Transverse colon (tissue), 4 donors: ENCODE results near the gene PYGB. TPM values are rescaled to one million over a fixed set of nuclear protein-coding genes. Genes with fewer than 3 reads are reported as not detected.

Experiments
- DNase-seq: peaks from one replicate; pipeline ENCODE4 v3.0.0-alpha.2; 2019
- H3K27ac ChIP-seq, 4 donors: fragments of 200-600 bp; sonication (generic); 2 replicates each; pipeline ENCODE4 v1.5.1; 2016 to 2018; ENCODE audit warnings: inconsistent platforms in 4 of 4
- H3K27me3 ChIP-seq: fragments of 200-600 bp; sonication (generic); 2 replicates; pipeline ENCODE4 v1.5.1; 2017; ENCODE audit warnings: inconsistent platforms
- H3K36me3 ChIP-seq, 4 donors: fragments of 200-600 bp; sonication (generic); 2 replicates each; pipeline ENCODE4 v1.5.1; 2017 to 2019; ENCODE audit warnings: inconsistent platforms in 4 of 4
- H3K4me1 ChIP-seq, 4 donors: fragments of 200-600 bp; sonication (generic); 2 replicates each; pipeline ENCODE4 v1.5.1; 2017 to 2020; ENCODE audit warnings: inconsistent platforms in 4 of 4
- H3K4me3 ChIP-seq, 4 donors: fragments of 200-600 bp; sonication (generic); 1 replicate in 1 of 4; 2 replicates in 3 of 4; pipeline versions ENCODE4 v1.5.1 to v1.6.1; 2017 to 2019; ENCODE audit warnings: inconsistent platforms in 4 of 4
- H3K9me3 ChIP-seq, 2 donors: fragments of 200-600 bp; sonication (generic); 2 replicates each; pipeline ENCODE4 v1.5.1; 2017 to 2019; ENCODE audit warnings: inconsistent platforms in 2 of 2
- EP300 ChIP-seq: sonication (generic); formaldehyde crosslinking; IDR thresholded peaks from one replicate; pipeline ENCODE4 v1.6.1; 2017; ENCODE audit warnings: antibody characterized with exemption, low read depth
- POLR2A ChIP-seq: fragments of 450-650 bp; IDR thresholded peaks from one replicate; pipeline ENCODE4 v1.6.1; 2016; ENCODE audit warnings: antibody characterized with exemption, mild to moderate bottlenecking, moderate library complexity
- POLR2AphosphoS5 ChIP-seq, 3 donors: sonication (generic); formaldehyde crosslinking; IDR thresholded peaks; one replicate each; pipeline ENCODE4 v1.6.1; 2016; ENCODE audit warnings: antibody characterized with exemption in 3 of 3
- WGBS, 2 donors: methylation state at CpG; one replicate each; pipeline ENCODE4 v1.1.5; 2018; ENCODE audit warnings: low coverage in 1 of 2; 5-methylcytosine and 5-hydroxymethylcytosine counted together
- in situ Hi-C, 4 donors: fragments of 200-750 bp; cut with MboI; loops; one replicate each; pipeline versions ENCODE4 v1.15.0 to v1.15.1; 2017; ENCODE audit warnings: low sequenced_read_pairs in 3 of 4, low pct_ligation_motif_present in 1 of 4, low pct_unique_long_range_greater_than_20kb in 1 of 4
- intact Hi-C: fragments of 100-400 bp; cut with DNase I; formaldehyde crosslinking; loops from one replicate; pipeline ENCODE4 v1.15.1; 2023; ENCODE audit warnings: low total_unique reads
- total RNA-seq, 4 donors: library from RNA; depleted of rRNA; stranded (reverse); fragments of >200 nt; gene quantifications; one replicate each; pipeline ENCODE4 v1.1.0, GENCODE V29; 2016
- TF ChIP-seq, protein P1 (sequence below), 5 experiments: fragments of 200-600 bp in 3 of 5; fragments of 450-650 bp in 2 of 5; sonication (generic) in 3 of 5; IDR thresholded peaks; 1 replicate in 2 of 5; 2 replicates in 3 of 5; pipeline ENCODE4 v1.5.1; 2016 to 2017; ENCODE audit warnings: antibody characterized with exemption in 5 of 5, inconsistent platforms in 3 of 5, mild to moderate bottlenecking in 2 of 5, moderate library complexity in 1 of 5

Gene PYGB
- total RNA-seq, 4 donors from 2014 or later, result 195 to 554 (median 359) TPM

DNA sequence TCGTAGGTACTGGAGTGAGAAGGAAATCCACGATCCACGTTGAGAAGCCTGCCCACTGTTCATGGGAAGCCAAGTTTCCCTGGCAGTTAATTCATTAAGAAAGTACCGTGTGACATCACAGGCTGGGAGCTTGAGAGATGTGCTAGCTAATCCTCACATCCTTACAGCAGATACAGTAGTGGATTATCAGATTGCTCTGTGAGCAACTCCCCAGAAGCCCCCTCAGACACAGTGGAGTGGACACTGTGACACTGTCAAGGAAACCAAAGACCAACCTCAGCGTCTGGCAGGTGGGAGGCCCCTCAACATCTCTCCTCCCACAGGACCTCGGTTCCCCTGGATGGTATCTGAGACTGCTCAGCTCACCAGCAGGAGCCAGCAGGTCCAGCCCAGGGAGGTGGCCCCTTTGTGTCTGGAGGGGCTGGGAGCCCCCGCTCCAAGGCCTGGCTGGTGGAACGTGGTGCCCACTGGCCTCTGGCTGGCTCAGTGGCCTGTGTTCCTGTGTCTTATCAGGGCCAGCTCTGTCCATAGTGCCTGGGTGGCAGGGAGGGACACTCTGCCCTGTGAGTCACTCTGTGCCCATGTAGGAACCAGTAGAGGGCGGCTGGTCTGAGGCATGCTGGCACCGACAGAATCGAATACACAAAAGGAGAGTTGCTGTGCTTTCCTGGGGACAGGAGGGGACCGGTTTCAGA, 7.2 kb downstream of the PYGB start:
- Histone ChIP-seq H3K9me3 (no peaks in the 10 kb centered on the region), H3K27me3 (no peaks in the 10 kb centered on the region), H3K4me1 (peaks cover 52 to 92% (median 75%) of the 10 kb centered on the region in 4 donors), H3K36me3 (no peaks in the 10 kb centered on the region), H3K4me3 (no peak overlapping the region), H3K27ac (peak overlapping the region; percentile 61 to 97 (median 80))
- TF ChIP-seq, protein P1, sequence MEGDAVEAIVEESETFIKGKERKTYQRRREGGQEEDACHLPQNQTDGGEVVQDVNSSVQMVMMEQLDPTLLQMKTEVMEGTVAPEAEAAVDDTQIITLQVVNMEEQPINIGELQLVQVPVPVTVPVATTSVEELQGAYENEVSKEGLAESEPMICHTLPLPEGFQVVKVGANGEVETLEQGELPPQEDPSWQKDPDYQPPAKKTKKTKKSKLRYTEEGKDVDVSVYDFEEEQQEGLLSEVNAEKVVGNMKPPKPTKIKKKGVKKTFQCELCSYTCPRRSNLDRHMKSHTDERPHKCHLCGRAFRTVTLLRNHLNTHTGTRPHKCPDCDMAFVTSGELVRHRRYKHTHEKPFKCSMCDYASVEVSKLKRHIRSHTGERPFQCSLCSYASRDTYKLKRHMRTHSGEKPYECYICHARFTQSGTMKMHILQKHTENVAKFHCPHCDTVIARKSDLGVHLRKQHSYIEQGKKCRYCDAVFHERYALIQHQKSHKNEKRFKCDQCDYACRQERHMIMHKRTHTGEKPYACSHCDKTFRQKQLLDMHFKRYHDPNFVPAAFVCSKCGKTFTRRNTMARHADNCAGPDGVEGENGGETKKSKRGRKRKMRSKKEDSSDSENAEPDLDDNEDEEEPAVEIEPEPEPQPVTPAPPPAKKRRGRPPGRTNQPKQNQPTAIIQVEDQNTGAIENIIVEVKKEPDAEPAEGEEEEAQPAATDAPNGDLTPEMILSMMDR (IDR thresholded peaks at IDR 0.05), result peak in 2 of 5 experiments; percentile 15 to 40
- peak; percentile 61 for TF ChIP-seq POLR2A
- peak in 2 of 3 donors; percentile 61 to 70 for TF ChIP-seq POLR2AphosphoS5 (IDR thresholded peaks at IDR 0.05)
- TF ChIP-seq EP300, result no peak
- intact Hi-C loops, result no loop called here
- 61 to 76% methylated on average over 3 to 11 of the region's 12 CpGs for WGBS, 2 donors
- in situ Hi-C loops, result no loop called here
- peak; percentile 76 for DNase-seq

DNA sequence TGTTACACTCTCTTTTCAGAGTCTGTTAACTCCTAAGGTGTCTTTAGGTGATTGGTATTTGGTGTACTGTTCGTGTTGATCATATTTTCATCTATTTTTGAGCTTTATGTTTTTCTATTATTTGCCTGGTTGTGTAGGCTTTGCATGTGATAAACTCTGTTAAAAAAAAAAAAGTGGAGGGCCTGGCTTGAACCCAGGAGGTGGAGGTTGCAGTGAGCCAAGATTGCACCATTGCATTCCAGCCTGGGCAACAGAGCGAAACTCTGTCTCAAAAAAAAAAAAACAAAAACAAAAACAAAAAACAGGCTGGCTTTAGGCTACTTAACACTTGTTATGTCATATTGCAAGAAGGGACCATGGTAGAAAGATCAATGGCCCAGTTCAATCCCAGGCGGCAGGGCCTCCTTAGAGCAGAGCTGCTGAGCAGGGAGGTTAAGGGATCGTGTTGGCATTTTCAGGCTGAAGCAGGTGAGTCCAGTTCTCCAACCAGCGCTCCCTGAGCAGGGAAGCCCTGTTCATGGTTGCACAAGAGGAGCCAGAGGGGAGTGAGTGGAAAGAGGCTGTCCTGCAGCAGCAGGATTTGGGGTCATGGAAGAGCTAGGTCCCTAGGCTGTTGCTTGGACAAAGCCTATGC, 8.5 kb downstream of the PYGB start:
- H3K4me3 ChIP-seq, result no peak overlapping the region
- H3K9me3 ChIP-seq, result no peaks in the 10 kb centered on the region
- H3K27me3 ChIP-seq, result no peaks in the 10 kb centered on the region
- peak; percentile 4 for DNase-seq
- TF ChIP-seq, protein P1 (IDR thresholded peaks at IDR 0.05), result no peak
- TF ChIP-seq POLR2AphosphoS5 (IDR thresholded peaks at IDR 0.05), result no peak
- no peak for TF ChIP-seq EP300
- no peak for TF ChIP-seq POLR2A
- in situ Hi-C loops (no loop called here), intact Hi-C loops (no loop called here)
- H3K27ac ChIP-seq, result peak overlapping the region in 2 of 4 donors; percentile 92 to 97
- peaks cover 44 to 81% (median 66%) of the 10 kb centered on the region in 4 donors for H3K4me1 ChIP-seq
- peaks cover 0 to 9% (median 2%) of the 10 kb centered on the region in 4 donors for H3K36me3 ChIP-seq
- 87 to 88% methylated on average over 2 to 5 of the region's 5 CpGs for WGBS, 2 donors

DNA sequence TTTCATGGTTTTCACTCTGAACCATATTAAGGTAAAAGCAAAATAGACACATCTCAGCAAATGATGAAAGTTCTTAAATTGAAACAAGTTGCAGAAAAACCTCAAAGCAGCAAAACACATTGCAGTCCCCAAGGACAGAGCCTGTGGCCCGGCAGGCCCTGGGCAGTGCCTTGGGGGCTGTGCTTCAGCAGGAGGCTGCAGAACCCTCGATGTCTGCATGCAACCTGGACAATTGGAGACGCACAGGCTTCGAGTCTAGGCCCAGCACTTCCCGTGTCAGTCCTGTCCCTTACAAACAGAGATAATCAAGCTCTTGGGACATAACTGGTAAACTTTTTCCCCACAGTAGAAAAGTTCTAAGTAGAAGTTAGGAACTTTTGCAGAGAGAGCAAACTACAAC, 9.2 kb downstream of the PYGB start:
- Histone ChIP-seq H3K36me3 (peaks cover 0 to 10% (median 5%) of the 10 kb centered on the region in 4 donors), H3K4me1 (peaks cover 36 to 73% (median 58%) of the 10 kb centered on the region in 4 donors), H3K9me3 (no peaks in the 10 kb centered on the region), H3K27me3 (no peaks in the 10 kb centered on the region), H3K4me3 (no peak overlapping the region), H3K27ac (peak overlapping the region in 3 of 4 donors; percentile 32 to 40 (median 39))
- TF ChIP-seq, protein P1 (IDR thresholded peaks at IDR 0.05), result no peak
- TF ChIP-seq POLR2A (no peak), EP300 (no peak), POLR2AphosphoS5 (IDR thresholded peaks at IDR 0.05) (no peak)
- peak; percentile 3 for DNase-seq
- 90 to 91% methylated on average over 5 of the region's 5 CpGs for WGBS, 2 donors
- intact Hi-C loops, result no loop called here
- in situ Hi-C loops, result no loop called here

DNA sequence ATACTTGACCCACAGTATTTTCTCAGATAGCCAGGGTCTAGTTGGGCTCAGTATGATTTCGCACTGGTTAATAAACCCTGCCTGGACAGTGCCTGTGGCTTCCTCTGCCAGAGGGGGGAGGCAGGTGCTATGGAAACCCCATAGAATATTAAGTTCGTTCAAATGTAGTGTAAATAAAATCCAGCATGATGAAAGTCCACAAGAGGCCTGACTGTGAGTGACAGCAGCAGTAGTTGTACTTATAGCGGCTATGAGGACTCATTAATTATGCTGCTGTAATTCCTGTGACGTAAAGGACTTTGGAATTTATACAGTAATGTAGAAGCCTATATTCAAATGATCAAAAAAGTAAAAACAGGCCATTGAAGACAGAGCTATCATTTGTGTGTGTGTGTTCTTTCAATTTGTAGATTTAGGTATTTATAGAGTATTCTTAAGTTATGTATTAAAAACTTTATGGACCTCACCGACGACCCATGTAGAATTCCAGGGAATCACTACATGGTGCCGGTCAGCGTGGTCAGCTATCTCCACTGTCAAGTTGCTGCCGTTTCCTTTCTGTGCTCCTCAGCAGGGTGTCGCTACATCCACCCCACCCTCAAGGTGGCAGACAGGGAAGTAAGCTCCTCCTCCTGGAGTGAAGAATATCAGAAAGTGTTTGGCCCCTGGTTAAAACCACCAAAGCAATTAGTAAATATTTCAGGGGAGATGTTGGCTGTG, 10.0 kb downstream of the PYGB start:
- H3K27ac ChIP-seq, result peak overlapping the region in 3 of 4 donors; percentile 32 to 40 (median 39)
- H3K4me3 ChIP-seq, result no peak overlapping the region
- in situ Hi-C loops (no loop called here), intact Hi-C loops (no loop called here)
- WGBS, 2 donors, result 68 to 71% methylated on average over 10 of the region's 10 CpGs
- peaks cover 31 to 65% (median 50%) of the 10 kb centered on the region in 4 donors for H3K4me1 ChIP-seq
- no peaks in the 10 kb centered on the region for H3K27me3 ChIP-seq
- TF ChIP-seq EP300 (no peak), POLR2A (no peak), POLR2AphosphoS5 (IDR thresholded peaks at IDR 0.05) (no peak)
- TF ChIP-seq, protein P1 (IDR thresholded peaks at IDR 0.05), result no peak
- peak; percentile 18 for DNase-seq
- peaks cover 0 to 10% (median 5%) of the 10 kb centered on the region in 4 donors for H3K36me3 ChIP-seq
- no peaks in the 10 kb centered on the region for H3K9me3 ChIP-seq
